Left renal pelvis (tissue), 4 donors: ENCODE data around the gene NPIPB6. TPM values are rescaled to one million over a fixed set of nuclear protein-coding genes. Genes with fewer than 3 reads are reported as not detected.
"Not testable (repeated sequence)": the region's sequence is repeated elsewhere in the genome, so short reads cannot be mapped to it uniquely, and the experiment has no call there.

ENCODE experiments used
- DNase-seq, 4 donors: peaks; one replicate each; pipeline ENCODE4 v3.0.0-alpha.2; 2013; ENCODE audit warnings: low read depth in 4 of 4, low spot score in 3 of 4
- polyA plus RNA-seq, 4 donors: library from polyadenylated mRNA; unstranded; fragments of 120-200 nt; gene quantifications; one replicate each; pipeline ENCODE4 v1.2.1, GENCODE V29; 2013; ENCODE audit not compliant: insufficient read length in 4 of 4

The NPIPB6 gene
- polyA plus RNA-seq: 1 to 10 TPM in 3 of 4 donors, under 1 TPM in 1; 0.38 to 3.0 (median 1.8) TPM

DNA sequence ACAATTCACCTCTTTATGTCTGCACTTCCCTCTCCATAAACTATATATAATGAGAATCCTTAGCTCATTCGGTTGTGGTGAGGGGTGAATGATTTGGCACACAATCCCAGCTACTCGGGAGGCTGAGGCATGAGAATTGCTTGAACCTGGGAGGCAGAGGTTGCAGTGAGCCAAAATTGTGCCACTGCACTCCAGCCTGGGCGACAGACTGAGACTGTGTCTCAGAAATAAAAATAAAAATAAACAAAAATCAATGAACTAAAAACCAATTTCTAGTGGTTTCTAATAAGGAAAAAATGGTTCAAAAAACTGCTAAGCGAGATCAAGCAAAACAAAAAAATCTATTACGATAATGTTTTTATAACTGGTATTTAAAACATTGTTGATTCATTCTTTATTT, at the start of gene NPIPB6:
NPIPB6 (minus strand) TSS at position 101 of the 400 bp plus-strand sequence. CDS start 686 bp downstream, outside the sequence.
- not testable (repeated sequence) for DNase-seq

DNA sequence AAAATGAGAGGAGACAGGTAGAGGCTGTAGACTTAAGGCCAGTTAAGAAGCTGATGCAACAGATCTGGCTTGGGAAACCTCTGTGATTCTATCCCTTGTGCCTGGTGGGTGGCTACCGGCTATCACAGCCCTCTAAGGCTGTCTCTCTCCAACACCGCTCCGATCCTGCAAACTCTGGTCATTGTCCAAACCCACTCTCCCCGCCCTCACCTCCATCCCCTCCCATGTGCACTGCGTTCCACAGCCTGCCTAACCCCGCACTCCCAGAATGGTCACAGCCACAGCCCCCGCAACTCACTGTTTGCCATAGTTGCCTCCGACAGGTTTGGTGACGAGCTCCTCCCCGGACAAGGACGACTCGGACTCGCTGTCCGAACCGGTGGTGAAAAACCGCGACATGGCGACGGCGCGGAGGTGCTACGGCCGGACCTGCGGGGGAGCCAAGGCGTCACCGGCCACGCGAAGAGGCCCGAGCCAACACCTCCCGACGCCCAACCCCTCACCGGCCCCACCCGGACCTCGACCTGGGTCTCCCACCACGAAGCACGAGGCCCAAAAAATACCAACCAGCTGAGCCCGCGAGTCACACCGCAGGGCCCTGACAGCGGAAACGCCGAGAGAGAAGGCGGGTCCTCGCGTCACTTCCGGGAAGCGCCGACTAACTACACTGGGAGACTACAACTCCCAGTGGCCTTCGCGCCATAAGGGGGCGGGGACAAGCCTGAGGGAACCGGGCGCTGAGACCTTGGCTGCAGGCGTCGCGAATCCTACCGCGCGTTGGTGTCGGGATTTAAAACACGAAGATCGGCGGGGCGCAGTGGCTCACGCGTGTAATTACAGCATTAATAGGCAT, 40.1 kb upstream of the NPIPB6 start, which contains the start of gene EIF3CL:
EIF3CL (minus strand) TSS at position 622 of the 853 bp plus-strand sequence; CDS start at position 399, 223 bp downstream.
- not testable (repeated sequence) for DNase-seq

DNA sequence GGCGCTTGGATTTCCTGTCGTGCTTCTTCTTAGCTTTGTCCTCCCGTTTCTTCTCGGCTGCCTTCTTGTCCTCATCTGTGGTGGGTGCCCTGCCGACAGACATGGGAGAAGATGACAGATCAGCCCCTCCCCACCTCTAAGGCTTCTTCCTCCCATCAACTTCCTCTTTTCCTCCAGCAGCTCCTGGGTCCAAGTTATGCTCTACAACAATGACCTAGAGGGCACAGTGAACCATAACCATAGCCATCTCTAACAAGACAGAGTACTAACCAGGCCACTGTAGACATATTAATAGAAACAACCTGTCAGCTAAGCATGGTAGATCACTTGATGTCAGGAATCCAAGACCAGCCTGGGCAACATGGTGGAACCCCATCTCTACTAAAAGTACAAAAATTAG, 28.7 kb upstream of the NPIPB6 start:
- not testable (repeated sequence) for DNase-seq

DNA sequence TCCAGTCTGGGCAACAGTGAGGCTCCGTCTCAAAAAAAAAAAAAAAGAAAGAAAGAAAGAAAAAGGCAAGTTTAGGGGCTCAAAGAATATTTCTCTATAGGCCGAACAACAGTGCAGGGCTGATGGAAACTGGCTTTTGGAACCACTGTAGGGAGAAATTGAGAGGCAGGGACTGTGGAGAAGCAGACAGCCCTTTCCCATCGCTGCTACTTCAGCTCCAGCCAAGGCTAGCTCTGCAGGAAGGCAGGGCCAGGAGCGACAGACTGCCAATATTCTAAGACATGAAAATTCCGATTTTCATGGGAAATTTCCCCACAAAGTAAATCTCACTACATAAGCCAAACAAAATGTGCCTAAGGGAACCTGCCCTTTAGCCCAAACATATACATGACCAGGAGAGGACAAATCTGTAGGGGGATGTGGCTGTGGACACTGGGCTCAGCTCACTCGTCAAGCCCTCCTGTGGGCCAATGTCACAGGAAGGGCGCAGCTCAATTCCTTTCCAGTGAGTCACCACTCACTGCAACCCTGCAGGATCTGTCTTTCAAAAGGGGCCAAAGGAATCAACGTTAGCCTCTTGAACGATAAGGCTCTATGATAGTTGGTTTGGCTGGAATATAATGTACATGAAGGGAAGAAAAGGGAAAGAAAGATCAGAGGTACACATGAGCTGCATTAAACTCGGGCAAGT, 19.0 kb upstream of the NPIPB6 start:
- DNase-seq: not testable (repeated sequence)

DNA sequence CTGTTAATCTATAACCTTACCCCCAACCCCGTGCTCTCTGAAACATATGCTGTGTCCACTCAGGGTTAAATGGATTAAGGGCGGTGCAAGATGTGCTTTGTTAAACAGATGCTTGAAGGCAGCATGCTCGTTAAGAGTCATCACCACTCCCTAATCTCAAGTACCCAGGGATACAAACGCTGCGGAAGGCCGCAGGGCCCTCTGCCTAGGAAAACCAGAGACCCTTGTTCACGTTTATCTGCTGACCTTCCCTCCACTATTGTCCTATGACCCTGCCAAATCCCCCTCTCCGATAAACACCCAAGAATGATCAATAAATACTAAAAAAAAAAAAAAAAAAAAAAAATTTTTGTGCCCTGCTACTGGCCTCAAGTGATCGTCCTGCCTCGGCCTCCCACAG, 14.5 kb upstream of the NPIPB6 start:
- not testable (repeated sequence) for DNase-seq

DNA sequence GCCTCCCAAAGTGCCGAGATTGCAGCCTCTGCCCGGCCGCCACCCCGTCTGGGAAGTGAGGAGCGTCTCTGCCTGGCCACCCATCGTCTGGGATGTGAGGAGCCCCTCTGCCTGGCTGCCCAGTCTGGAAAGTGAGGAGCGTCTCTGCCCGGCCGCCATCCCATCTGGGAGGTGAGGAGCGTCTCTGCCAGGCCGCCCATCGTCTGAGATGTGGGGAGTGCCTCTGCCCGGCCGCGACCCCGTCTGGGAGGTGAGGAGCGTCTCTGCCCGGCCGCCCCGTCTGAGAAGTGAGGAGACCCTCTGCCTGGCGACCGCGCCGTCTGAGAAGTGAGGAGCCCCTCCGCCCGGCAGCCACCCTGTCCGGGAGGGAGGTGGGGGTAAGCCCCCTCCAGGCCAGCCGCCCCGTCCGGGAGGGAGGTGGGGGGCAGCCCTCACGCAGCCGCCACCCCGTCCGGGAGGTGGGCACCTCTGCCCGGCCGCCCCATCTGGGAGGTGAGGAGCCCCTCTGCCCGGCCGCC, 13.9 kb upstream of the NPIPB6 start:
- DNase-seq: not testable (repeated sequence)

DNA sequence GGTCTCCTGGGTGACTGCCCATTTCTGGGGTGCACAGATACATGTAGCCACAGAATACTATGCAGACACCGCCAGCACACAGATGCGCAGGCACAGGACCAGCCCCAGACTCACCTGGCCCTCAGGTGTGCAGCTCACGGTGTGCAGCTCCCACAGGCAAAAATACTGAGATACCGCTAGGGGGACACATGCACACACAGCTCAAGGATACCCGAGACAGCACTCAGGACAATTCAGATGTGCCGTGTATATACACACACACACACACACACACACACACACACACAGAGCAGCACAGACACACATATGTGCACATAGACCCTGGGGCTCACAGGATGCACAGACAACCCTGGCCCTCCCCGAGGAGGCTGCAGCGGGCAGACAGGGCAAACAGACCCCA, 11.8 kb upstream of the NPIPB6 start:
- not testable (repeated sequence) for DNase-seq

DNA sequence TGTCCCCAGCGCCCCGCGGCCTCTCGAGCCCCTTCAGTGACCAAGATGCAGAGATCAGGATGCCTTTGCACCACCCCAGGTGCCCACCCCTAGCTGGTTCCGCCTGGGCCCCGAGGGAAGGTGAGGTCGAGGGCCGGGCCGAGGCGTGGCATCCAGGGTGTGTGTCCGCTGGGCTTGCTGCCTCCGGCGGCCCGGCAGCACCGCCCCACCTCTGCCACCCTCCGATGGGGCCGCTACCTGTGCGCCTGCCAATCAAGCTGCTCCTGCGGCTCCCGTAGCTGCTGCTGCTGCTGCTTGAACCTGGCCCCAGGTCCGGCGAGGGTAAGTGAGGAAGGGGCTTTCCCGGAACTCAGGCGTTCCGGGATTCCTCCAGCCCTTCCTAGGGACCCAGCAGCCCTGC, 11.0 kb upstream of the NPIPB6 start:
- DNase-seq: not testable (repeated sequence)

DNA sequence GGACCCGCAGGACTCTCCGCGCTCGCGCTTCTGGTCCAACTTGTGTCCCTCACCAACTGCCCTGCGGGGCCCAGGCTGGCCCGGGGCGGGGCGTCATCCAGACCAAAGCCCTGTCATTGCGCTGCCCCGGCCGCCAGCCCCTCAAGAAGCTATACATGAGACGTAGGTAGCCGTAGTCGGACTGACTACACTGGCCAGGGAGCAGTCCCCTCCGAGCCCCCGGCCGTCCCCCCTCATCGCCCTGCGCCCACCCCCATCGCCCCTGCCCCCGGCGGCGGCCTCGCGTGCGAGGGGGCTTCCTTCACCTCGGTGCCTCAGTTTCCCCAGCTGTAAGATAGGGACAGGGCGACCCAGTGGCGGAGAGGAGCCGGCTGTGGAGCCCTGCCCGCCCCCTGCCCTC, 4.6 kb upstream of the NPIPB6 start:
- DNase-seq: not testable (repeated sequence)

DNA sequence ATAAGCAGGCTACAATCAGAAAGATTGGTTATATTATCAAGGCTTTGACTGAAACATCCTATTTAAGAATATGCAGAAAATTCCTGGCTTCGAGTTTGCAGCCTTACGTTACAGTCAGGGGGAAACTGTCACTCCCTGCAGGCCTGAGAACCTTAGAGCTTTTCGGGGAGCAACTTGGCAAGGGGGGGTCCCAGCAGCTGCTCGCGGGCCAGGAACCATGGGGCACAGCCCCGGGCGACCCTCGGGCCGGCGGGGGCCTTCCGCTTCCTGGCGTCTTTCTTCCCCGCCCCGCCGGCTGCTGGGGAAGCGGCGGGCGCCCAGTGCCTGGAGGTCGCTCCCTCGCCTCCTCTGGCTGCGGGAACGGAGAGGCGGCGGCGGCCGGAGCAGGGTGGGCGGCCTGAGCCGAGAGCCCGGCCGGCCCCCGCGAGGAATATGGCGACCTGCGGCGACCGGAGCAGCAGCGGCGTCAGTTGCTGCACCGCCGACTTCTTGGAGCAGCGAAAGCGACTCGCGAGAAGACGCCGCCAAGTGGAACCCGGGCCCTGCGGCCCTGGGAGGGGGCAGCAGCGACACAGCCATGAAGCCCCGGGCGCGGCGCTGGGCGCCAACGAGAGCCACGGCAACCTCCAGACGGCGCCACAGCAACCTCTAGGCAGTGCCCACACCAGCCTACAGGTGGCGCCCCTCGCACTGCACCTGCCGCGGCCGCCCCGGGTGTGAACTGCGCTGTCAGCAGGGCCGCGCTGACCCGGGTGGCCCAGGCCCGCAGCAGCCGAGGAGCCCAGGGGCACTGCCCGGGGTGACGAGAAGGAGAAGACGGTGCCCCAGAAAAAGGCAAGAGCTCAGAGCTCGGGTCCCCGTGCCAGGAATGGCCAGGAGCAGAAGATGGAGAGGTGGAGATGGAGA, 1.2 kb upstream of the NPIPB6 start:
- DNase-seq: not testable (repeated sequence)

DNA sequence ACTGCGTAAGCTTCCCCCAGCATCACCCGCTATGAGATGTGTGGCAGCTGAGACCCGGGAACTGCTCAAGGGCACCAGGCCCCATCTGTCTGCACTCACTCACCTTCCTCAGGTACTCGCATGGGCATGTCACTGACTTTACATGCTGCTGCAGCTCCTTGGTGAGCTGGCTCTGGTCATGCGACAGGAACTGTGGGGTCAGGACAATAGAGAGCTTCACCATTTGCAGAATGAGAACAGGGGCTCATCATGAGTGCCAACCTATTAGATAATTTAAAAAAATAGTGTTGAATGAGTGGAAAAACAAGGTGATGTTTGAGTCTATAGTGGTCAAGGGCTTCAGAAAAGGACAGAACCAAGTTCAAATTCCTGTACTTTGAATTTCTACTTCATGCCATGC, 708 bp downstream of the NPIPB6 start:
- not testable (repeated sequence) for DNase-seq

DNA sequence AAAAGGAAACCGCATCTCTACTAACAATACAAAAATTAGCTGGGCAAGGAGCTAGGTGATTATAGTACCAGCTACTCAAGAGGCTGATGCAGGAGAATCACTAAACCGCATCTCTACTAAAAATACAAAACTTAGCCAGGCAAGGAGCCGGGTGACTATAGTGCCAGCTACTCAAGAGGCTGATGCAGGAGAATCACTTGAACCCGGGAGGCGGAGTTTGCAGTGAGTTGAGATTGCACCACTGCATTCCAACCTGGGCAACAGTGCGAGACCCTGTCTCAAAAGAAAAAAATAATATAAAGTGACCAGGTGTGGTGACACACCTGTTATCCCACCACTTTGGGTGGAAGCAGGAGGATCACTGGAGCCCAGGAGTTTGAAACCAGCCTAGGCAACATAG, 25.1 kb downstream of the NPIPB6 start:
- DNase-seq: not testable (repeated sequence)

DNA sequence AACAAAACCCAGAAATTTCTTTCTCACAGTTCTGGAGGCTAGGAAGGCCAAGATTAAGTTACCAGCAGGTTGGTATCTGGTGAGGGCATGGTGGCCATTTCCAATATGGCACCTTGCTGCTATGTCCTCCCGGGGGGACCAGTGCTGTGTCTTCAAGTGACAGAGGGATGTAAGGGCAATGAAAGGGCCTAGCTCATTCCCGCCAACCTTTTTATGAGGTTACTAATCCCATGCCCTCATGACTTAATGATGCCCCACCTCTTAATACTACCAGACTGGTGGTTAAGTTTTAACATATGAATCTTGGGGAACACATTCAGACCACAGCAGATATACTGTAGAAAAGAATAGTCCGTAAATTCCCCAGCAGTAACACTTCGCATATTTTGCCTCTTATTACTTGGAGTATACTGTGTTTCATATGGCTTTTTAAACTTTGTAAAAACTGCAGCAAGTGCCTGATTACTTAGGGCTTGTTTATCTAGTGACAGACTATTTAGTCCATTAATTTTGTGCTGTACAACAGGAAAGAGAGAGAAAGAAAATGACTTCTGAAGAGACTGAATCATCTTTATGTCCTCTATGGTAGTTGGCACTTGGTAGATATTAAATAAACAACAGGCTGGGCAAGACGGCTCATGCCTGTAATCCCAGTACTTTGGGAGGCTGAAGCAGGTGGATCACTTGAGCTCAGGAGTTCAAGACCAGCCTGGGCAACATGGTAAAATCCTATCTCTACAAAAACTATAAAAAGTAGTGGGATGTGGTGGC, 26.2 kb downstream of the NPIPB6 start:
- not testable (repeated sequence) for DNase-seq

DNA sequence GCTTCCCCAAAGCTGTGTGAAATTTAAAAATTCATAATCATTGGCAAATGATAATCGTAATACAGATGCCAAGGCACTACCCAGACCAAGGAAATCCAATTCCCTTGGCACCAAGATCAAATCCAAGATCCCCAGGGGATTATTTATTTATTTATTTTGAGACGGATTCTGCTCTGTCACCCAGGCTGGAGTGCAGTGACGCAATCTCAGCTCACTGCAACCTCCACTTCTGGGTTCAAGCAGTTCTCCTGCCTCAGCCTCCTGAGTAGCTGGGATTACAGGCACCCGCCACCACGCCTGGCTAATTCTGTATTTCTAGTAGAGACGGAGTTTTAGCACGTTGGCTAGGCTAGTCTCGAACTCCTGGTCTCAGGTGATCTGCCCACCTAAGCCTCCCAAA, 27.6 kb downstream of the NPIPB6 start:
- DNase-seq: not testable (repeated sequence)

DNA sequence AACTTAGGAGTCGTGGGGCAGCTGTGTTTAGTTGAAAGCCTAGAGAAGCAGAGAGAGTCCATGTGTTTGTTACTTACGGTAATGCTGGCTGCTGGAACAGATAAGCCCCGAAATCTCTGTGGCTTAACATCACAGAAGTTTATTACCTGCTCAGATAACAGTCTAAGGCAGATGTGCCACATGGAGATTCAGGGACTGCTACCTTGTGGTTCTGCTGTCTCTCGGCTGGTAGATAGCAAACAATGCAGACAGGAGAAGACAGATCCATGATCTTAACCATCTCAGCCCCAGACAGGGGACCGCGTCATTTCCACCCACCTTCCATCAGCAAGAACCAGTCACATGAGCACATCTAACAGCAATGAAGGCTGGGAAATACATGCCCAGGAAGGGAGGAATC, 30.7 kb downstream of the NPIPB6 start:
- not testable (repeated sequence) for DNase-seq

DNA sequence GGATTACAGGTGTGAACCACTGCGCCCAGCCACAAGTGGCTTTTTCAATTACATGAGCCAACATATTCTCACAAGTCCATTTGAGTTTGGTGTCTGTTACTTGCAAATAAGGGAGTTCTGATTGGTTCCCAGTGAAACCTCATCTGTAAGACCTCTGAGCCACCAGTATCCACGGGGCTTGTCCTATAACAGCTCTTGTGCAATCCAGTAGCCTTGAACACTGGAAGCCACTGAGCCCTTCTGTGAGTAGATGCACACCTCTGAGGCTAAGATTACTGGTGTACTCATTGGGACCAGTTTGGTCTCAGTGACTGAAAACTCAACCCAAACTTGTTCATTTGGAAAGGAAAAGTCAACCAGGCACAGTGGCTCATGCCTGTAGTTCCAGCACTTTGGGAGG, 32.3 kb downstream of the NPIPB6 start:
- DNase-seq: not testable (repeated sequence)

DNA sequence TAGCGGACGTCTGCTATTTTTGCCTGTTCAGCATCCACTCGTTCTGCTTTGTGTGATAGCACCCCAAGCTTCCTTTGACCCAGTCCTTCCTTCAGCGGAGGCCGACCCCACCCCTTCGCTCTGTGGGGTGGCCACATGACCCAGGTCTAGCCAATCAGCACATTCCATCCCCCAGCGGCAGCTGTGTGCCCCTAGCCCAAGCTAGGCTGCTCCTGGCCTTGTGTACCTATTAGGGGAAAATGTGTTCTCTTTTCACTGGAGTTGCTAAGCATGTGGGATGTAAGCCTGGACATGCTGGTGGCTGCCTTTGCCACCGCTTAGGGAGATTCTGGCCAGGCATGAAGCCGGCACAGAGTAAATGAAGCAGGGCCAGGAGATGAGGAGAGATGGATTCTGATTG, 33.1 kb downstream of the NPIPB6 start:
- DNase-seq: not testable (repeated sequence)

DNA sequence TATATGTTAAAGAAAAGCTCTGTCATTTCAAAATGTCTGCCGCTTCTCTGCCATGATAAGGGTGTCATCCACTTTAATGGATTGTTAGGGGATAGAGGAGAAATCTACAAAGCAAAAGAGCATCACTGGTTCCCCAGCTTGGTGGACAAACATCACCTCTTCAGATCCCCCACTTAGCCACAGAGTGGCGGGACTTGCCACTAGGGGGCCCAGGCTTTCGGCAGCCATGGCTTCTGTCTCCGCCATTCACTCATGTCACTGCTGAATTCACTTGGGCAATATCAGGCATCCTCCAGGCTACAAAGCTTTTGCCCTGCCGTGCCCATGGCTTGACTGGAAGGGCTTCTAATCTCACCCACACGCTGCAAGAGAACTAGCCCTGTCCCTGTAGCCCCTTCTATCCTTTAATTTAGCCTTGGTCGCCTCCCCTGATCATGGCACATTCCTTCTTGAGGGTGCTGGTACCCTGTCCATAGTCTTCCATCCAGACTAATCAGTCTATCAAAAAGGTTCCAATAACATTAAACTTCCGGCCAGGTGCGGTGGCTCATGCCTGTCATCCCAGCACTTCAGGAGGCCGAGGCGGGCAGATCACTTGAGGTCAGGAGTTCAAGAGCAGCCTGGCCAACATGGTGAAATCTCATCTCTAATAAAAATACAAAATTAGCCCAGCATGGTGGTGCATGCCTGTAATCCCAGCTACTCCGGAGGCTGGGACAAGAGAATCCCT, 36.3 kb downstream of the NPIPB6 start:
- DNase-seq: no peak

DNA sequence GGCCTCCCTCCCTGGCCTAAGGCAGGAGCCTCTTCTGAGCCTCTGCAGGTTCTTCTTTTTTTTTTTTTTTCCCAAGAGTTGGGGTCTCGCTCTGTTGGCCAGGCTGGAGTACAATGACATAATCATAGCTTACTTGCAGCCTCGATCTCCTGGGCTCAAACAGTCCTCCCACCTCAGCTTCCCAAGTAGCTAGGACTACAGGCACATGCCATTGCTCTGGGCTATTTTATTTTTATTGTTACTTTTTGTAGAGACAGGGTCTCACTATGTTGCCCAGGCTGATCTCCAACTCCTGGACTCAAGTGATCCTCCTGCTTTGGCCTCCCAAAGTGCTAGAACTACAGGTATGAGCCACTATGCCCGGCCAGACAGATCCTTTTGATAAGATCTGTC, 38.4 kb downstream of the NPIPB6 start:
- no peak for DNase-seq
